Stimulated activated CD4-positive, alpha-beta T cell treated with anti-CD3 and anti-CD28 coated beads, Interleukin-12 subunit alpha, Interleukin-12 subunit beta, amount 100 ng/mL, for 24 hours (primary cell): ENCODE results near the gene SMIM10L1.
A peak's percentile ranks its signal among the peaks of the same experiment; 100 is the strongest.

ENCODE experiments used
- DNase-seq, 2 experiments: peaks; one replicate each; pipeline ENCODE4 v3.0.0-alpha.2; 2020; ENCODE audit warnings: low read depth in 2 of 2

The SMIM10L1 gene

DNA sequence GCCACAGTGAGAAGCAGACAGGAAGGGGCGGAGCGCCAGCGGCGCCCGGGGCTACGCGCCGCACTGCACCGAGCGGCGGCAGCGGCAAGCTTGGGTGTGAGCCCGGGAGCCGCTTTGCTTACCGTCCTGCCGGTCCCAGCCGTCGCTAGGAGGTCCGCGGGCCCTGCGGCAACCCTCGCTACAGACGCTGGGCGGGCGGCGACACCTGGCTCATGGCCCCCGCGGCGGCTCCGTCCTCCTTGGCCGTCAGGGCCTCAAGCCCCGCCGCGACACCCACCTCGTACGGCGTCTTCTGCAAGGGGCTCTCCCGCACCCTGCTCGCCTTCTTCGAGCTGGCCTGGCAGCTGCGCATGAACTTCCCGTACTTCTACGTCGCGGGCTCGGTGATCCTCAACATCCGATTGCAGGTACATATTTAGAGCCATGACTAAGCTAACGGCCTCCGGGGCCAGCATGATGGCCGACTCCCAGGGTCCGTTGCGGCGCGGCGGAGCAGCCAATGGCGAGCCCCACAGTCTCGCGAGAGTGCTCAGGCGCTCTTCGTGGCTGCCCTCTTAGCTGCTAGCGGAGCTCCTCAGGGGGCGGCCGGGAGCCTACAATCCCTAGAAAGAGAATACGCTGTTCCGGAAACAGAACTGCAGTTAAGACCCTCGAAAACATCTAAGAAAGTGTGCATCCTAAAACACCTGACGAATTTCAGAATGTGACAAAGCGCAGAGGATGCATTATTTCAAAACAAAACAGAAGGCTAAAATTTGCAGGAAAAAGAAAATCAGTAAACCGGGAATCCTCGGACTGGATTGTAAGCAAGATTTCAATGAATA, at the start of gene SMIM10L1:
TSS of gene SMIM10L1 (plus strand) at position 50 of the 824 bp plus-strand sequence. CDS start at position 213, 163 bp downstream.
- DNase-seq = peak; percentile 69 to 83

DNA sequence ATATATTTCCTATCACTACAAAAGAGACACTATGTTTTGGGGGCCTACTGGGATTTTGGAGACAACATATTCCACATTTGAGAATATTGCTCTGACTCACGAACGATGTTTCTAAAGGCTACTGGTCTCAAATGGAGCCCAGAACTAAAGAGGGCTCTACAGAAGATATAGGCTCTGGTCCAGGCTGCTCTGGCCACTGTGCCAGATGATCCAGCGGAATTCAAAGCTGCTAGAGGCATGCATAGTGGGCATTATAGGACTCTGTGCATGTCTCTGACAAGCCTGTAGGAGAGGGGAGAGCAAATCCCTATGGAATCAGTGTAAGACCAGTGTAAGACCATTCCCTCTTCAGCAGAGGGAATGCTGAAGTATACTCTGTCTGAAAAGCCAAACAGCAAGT, 40.6 kb upstream of the SMIM10L1 start:
- no peak for DNase-seq

DNA sequence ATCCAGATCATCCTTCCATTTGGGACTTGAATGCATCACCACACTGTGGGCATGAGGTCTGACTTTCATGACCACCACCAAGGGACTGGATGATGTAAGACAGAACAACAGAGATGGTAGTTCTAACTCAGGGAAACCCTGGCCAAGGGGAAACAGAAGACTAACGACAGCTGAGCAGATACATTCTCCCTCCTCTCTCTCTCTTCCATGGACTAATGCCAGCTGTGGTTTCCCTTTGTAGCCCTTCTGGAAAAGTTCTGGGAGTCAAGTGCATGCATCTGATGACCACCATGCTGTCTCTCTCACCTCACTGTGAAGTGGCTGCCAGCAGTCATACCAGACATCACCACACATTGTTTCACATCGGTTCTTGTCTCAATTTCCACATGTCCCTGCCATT, 40.0 kb upstream of the SMIM10L1 start:
- no peak for DNase-seq

DNA sequence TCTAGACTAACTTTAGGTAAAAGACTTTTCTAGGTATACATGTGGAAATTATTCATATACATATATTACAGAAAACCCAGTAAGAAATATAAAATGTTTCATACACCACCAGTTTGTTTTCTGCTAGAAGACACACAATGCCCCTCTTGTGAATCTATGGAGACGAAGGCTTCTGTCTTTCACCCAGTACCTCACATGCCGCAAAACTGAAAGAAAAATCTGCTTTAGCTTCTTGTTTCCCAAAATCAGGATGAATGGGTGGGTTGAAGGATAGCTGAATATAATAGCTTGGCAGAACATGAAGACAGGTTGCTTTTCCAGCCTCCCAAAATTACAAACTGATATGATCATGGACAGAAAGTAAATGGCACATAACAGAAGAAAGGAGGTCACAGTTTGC, 37.8 kb upstream of the SMIM10L1 start:
- no peak for DNase-seq

- no peak for DNase-seq
Measured at GRCh38 chr12:11133816-11134215, 37.2 kb upstream of the SMIM10L1 start.

GRCh38 chr12:11134305-11134704, 36.7 kb upstream of the SMIM10L1 start, which contains the start of gene TAS2R30:
TAS2R30 (minus strand) TSS chr12:11134644; CDS start chr12:11134244, 400 bp downstream.
- no peak for DNase-seq

GRCh38 chr12:11136075-11136474, 34.9 kb upstream of the SMIM10L1 start:
- no peak for DNase-seq

DNA sequence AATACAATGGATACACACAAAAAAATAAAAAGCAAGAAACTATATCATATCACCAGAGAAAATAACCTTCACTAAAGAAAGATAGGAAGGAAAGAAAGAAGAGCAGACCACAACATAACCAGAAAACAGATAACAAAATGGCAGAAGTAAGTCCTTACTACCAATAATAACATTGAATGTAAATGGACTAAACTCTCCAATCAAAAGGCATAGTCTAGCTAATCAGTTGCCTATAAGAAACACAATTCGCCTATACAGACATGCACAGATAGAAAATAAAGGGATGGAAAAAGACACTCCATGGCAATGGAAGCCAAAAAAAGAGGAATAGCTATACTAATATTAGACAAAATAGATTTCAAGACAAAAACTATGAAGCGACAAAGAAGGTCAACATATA, 27.6 kb upstream of the SMIM10L1 start:
- DNase-seq = no peak

GRCh38 chr12:11144297-11144696, 26.7 kb upstream of the SMIM10L1 start:
- no peak for DNase-seq

DNA sequence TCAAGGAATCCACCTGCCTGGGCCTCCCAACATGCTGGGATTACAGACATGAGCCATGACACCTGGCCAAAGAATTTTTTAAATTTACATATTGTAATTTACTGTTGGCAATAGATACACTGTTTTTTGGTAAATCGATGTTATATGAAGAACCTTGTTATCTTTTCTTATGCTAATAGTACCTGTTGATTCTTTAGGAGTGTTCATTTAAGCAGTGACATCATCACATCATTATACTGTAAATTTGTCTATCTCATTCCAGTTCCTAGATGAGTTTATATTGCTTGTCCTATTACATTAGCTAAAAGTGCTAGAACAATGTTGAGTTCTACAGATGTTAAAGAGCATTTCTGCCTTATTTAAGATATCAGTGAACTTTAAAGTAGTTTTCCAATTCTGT, 23.6 kb upstream of the SMIM10L1 start:
- no peak for DNase-seq

DNA sequence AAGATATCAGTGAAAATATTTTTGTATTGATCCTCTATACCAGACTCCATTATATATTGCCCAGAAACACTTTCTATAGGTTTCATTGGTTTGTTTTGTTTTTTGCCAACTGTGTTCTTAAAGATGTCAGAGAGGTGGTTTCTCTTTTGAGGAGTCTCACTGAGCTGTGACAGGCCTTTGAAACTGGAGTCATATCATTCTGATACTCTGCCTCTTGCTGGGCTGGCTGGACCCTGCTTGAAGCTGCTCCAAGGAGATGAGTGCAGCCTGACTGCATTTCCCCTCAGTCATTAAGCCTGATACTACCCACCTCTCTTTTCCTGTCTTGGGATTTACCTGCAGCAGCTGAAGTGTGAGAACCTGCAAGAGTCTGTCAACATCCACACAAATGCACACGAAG, 20.2 kb upstream of the SMIM10L1 start:
- no peak for DNase-seq

GRCh38 chr12:11152725-11153124, 18.3 kb upstream of the SMIM10L1 start:
- no peak for DNase-seq

- DNase-seq = no peak
Measured at GRCh38 chr12:11154400-11154925, 16.5 kb upstream of the SMIM10L1 start.

DNA sequence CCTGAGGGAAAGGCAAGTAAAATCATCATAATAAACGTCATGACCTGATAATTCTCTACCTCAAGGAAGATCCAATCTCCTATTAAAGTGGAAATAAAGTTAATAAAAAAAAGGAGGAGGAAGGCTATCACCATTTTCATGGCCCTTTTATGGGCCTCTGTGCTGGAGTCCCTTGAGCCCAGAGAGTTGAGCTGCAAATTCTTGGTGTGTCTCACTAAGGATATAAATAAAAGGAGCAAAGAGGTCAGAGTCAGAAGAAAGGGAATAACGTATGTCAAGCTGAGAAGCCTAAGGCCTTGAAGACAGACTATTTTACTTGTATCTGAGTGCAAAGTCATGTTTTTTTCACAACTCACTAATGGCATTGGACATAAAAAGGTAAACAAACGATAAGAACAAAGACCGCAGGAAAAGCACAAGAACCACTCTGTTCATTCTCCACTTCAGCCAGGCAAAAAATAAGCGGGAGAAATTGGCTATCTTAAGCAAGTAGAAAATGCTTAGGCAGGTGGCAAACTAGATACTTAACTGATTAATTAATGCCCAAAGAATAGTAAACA, 12.0 kb upstream of the SMIM10L1 start:
- no peak for DNase-seq

GRCh38 chr12:11162502-11162901, 8.5 kb upstream of the SMIM10L1 start:
- no peak for DNase-seq

DNA sequence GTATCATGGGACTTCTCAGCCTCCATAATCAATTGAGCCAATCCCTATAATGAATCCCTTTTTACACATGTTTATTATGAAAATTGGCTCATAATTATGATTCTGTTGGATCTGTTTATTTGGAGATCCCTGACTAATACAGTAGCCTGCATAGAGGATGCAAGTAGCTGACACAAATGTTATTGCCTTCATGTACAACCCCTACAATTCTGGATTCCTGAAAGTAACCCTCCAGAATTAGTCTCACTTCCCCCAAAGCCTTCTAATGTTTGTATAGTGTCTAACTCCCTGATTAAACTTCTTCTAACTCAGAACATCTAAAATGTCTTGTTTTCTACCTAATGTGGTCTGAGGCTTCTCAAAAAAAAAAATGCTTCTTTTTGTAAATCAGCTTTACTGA, 6.6 kb upstream of the SMIM10L1 start:
- no peak for DNase-seq

DNA sequence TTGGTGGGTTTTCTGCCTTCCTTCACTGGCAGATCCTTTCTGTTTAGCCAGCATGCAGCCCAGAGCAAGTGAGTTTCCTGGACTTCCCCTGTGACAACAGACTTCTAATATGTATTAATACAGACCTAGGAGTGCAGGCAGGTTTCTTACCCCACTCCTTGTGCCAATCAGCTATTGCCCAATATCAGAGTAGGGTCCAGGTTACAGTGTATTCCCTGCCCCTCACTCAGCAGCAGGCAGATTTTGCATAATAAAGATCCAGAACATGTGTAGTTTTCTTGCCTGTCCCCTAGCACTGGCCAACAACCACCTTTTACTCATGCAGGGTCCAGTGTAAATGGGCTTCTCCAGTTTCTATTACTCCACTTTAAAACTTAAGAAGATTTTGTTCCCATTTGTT, 4.7 kb upstream of the SMIM10L1 start:
- no peak for DNase-seq

DNA sequence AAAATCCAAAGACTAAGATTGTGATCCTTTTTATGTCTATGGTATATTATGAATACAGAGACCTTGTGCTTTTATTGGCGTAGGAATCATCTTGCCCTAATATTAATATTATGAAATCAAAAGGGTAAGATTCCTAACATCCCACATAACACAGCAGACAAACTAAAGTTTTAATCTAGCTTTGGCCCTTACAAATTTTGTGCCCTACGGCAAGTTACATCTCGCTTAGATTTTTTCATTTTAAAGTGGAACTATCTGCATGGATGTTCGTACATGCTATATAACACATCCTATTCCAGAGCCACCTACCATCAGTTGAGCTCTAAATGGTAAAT, 217 bp upstream of the SMIM10L1 start:
- DNase-seq = no peak

- no peak for DNase-seq
Measured at GRCh38 chr12:11171969-11172675, 1.1 kb downstream of the SMIM10L1 start.

DNA sequence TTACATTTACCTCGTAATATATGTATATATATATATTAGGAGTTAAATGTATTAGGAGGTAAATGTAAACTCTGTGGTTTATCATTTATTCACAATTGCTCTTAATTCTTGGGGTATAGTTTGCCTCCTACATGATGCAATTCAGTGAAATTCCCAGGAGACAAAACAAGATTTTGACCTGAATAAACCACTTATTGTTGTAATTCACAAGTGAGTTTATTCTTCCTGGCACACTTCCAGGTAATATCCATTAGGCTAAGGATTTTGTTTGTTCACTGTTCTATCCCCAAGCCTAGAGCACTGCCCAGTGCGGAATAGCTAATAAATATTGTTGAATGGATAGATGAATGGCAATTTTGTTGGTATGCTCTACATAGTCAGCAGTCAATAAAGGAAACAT, 3.0 kb downstream of the SMIM10L1 start:
- DNase-seq = no peak

- no peak for DNase-seq
Measured at GRCh38 chr12:11178250-11178649, 7.3 kb downstream of the SMIM10L1 start.

DNA sequence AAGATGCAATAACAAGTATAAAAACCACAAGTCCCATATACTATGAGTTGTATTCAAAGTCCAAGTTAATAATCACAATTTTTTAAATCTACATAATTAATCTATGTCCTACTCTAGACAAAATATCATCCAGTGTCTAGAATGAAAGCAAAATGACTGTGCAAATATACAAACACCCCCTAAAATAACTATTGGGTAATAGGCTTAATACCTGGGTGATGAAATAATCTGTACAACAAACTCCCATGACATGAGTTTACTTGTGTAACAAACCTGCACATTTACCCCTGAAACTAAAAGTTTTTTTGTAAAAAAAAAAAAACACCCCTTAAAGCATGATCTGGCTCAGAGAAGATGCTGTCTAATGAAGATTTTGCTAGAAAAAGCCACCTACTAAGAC, 11.5 kb downstream of the SMIM10L1 start:
- no peak for DNase-seq

DNA sequence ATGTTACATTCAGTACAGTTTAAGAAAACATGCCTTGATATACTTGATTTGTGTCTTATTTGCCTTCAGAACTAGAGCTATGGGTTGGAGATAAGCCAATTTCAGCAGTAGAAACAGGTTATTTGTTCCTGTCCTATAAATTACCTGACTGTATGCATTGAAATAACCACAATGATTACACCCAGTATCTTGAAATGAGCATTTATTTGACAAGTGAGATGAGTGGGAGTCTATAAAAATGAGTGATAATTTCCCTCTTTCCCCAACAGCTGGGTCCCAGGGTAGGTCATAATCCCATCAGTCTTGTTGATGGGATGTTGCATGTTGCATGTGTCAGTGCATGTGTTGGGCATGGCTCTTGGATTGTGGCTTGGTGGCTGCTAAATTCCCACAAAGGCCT, 12.0 kb downstream of the SMIM10L1 start:
- DNase-seq = no peak
